ENCODE results near the gene ARID1A. TPM values are rescaled to one million over a fixed set of nuclear protein-coding genes. Genes with fewer than 3 reads are reported as not detected.

The ARID1A gene
- polyA plus RNA-seq, 1 donor (not counting 4 experiments of a cell fraction or from before 2014, with no cell fraction given) = 10.2 TPM

DNA sequence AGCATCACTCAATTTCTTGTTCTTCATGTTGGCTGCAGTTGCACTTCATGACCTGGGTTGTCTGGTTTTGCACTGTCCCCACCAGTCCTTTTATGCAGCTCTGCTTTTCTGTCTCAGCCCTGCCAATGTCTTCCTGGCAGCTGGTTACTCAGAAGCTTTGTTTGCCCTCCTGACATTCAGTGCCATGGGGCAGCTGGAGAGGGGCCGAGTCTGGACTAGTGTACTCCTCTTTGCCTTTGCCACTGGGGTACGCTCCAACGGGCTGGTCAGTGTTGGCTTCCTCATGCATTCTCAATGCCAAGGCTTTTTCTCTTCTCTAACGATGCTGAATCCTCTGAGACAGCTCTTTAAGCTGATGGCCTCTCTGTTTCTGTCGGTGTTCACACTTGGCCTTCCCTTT lies 98.6 kb downstream of the ARID1A start:
- dilution Hi-C loops (cut with MboI; ENCODE audit: extremely low pct_ligation_motif_present, low sequenced_read_pairs) = no loop called here
- H4K20me1 ChIP-seq (ENCODE audit: control insufficient read depth, extremely low read depth, insufficient read depth, low read length) = no peaks in the 10 kb centered on the region
- no peak overlapping the region for H3K27ac ChIP-seq (ENCODE audit: control insufficient read depth, insufficient read depth, low read length)
- no peak for DNase-seq (ENCODE audit: low read depth, low spot score)
- H2AFZ ChIP-seq (ENCODE audit: control insufficient read depth, low read length) = no peak overlapping the region
- peaks cover 13 to 17% of the 10 kb centered on the region in 2 experiments for H3K36me3 ChIP-seq (ENCODE audit: control insufficient read depth in 2 of 2, extremely low read depth in 1 of 2, insufficient read depth in 2 of 2, low read length in 2 of 2)
- no peaks in the 10 kb centered on the region for H3K27me3 ChIP-seq (ENCODE audit: control insufficient read depth, extremely low read depth, insufficient read depth, low read length)
- no peaks in the 10 kb centered on the region for H3K9me3 ChIP-seq (ENCODE audit: control insufficient read depth, low read depth, low read length)
- H3K79me2 ChIP-seq (ENCODE audit: control insufficient read depth, insufficient read depth, low read length) = no peaks in the 10 kb centered on the region
- H3K4me1 ChIP-seq (ENCODE audit: control insufficient read depth, extremely low read depth, insufficient read depth, low read length) = peaks cover under 1% of the 10 kb centered on the region
- FAIRE-seq = no peak
- no peak overlapping the region for H3K4me2 ChIP-seq (ENCODE audit: control insufficient read depth, extremely low read depth, insufficient read depth, low read depth, low read length)
- no peak overlapping the region for H3K4me3 ChIP-seq (ENCODE audit: control insufficient read depth in 2 of 3, extremely low read depth in 1 of 3, insufficient read depth in 2 of 3, low read depth in 1 of 3, low read length in 3 of 3)
- no peaks in the 10 kb centered on the region for H3K9me1 ChIP-seq (ENCODE audit: control insufficient read depth, extremely low read depth, insufficient read depth, low read length)
- no peak overlapping the region for H3K9ac ChIP-seq (ENCODE audit: control insufficient read depth, extremely low read depth, insufficient read depth, low read length)
- TF ChIP-seq EZH2 (IDR thresholded peaks at IDR 0.05; ENCODE audit: low read length) = no peak
- TF ChIP-seq, protein P1, sequence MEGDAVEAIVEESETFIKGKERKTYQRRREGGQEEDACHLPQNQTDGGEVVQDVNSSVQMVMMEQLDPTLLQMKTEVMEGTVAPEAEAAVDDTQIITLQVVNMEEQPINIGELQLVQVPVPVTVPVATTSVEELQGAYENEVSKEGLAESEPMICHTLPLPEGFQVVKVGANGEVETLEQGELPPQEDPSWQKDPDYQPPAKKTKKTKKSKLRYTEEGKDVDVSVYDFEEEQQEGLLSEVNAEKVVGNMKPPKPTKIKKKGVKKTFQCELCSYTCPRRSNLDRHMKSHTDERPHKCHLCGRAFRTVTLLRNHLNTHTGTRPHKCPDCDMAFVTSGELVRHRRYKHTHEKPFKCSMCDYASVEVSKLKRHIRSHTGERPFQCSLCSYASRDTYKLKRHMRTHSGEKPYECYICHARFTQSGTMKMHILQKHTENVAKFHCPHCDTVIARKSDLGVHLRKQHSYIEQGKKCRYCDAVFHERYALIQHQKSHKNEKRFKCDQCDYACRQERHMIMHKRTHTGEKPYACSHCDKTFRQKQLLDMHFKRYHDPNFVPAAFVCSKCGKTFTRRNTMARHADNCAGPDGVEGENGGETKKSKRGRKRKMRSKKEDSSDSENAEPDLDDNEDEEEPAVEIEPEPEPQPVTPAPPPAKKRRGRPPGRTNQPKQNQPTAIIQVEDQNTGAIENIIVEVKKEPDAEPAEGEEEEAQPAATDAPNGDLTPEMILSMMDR (optimal IDR thresholded peaks at IDR 0.05 in 1 of 3, IDR thresholded peaks at IDR 0.05 in 1 of 3, conservative IDR thresholded peaks at IDR 0.05 in 1 of 3; ENCODE audit: extremely low read depth in 1 of 3, insufficient read depth in 2 of 3, low read length in 3 of 3) = no peak

GRCh38 chr1:26797627-26798026 lies 101.8 kb downstream of the ARID1A start:
- Histone ChIP-seq H3K4me3 (ENCODE audit: control insufficient read depth in 2 of 3, extremely low read depth in 1 of 3, insufficient read depth in 2 of 3, low read depth in 1 of 3, low read length in 3 of 3) (no peak overlapping the region), H3K27me3 (ENCODE audit: control insufficient read depth, extremely low read depth, insufficient read depth, low read length) (no peaks in the 10 kb centered on the region), H3K9me1 (ENCODE audit: control insufficient read depth, extremely low read depth, insufficient read depth, low read length) (no peaks in the 10 kb centered on the region), H3K9me3 (ENCODE audit: control insufficient read depth, low read depth, low read length) (no peaks in the 10 kb centered on the region), H3K27ac (ENCODE audit: control insufficient read depth, insufficient read depth, low read length) (no peak overlapping the region), H3K4me2 (ENCODE audit: control insufficient read depth, extremely low read depth, insufficient read depth, low read depth, low read length) (no peak overlapping the region), H3K36me3 (ENCODE audit: control insufficient read depth in 2 of 2, extremely low read depth in 1 of 2, insufficient read depth in 2 of 2, low read length in 2 of 2) (peaks cover 13% of the 10 kb centered on the region in 2 experiments), H4K20me1 (ENCODE audit: control insufficient read depth, extremely low read depth, insufficient read depth, low read length) (no peaks in the 10 kb centered on the region), H3K79me2 (ENCODE audit: control insufficient read depth, insufficient read depth, low read length) (no peaks in the 10 kb centered on the region), H3K9ac (ENCODE audit: control insufficient read depth, extremely low read depth, insufficient read depth, low read length) (no peak overlapping the region), H2AFZ (ENCODE audit: control insufficient read depth, low read length) (no peak overlapping the region), H3K4me1 (ENCODE audit: control insufficient read depth, extremely low read depth, insufficient read depth, low read length) (peaks cover 13% of the 10 kb centered on the region)
- FAIRE-seq = no peak
- TF ChIP-seq EZH2 (IDR thresholded peaks at IDR 0.05; ENCODE audit: low read length) = no peak
- TF ChIP-seq, protein P1 (optimal IDR thresholded peaks at IDR 0.05 in 1 of 3, IDR thresholded peaks at IDR 0.05 in 1 of 3, conservative IDR thresholded peaks at IDR 0.05 in 1 of 3; ENCODE audit: extremely low read depth in 1 of 3, insufficient read depth in 2 of 3, low read length in 3 of 3) = no peak
- DNase-seq (ENCODE audit: low read depth, low spot score) = no peak
- dilution Hi-C loops (cut with MboI; ENCODE audit: extremely low pct_ligation_motif_present, low sequenced_read_pairs) = no loop called here

Data from keratinocyte (primary cell).